ENCODE results near the gene KMO. TPM values are rescaled to one million over a fixed set of nuclear protein-coding genes. Genes with fewer than 3 reads are reported as not detected.
A peak's percentile ranks its signal among the peaks of the same experiment; 100 is the strongest.

Gene KMO
- total and polyA plus RNA-seq, 2 of the 13 experiments (the other 11 are each of a cell fraction or from before 2014, with no cell fraction given): 0.01 TPM; not detected in 1

DNA sequence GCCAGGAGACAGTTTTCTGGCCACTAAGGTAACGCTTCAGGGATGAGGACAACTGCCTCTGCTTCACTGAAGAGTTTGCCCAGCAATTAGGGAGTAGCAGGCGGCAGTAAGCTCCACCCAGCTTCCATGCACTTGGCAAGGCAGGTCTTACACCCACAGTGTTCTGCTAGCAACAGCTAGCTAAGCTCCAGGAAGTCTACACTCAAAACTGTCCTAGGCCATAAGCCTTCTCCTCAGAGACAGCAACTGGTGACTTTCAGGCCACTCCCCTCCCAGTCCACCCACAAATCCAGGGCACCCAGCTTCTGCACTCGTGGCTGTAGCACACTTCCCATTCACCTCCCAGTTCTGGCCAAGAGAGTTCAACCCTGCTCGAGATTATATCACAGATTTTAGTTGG is 47.3 kb downstream of the KMO start:
- H3K36me3 ChIP-seq (replicated peaks in 1 of 2; ENCODE audit: control insufficient read depth in 1 of 2, insufficient read depth in 2 of 2, low read length in 2 of 2): no peaks in the 10 kb centered on the region
- 4% methylated on average over 2 of the region's 4 CpGs for WGBS (ENCODE audit: low lambda C conversion rate)

GRCh38 chr1:241582921-241583321 is 50.7 kb downstream of the KMO start:
- POLR2A ChIA-PET: no interaction called here
- FAIRE-seq: no peak

More for the DNA sequence above, 47.3 kb downstream of the KMO start:
- TF ChIP-seq RFX5 (IDR thresholded peaks at IDR 0.05; ENCODE audit: low read depth, low read length) (peak; percentile 39; the same call in 1 of the 2 replicates), DMAP1 (CRISPR knock-in tag; IDR thresholded peaks at IDR 0.05) (no peak)
- TF ChIP-seq, protein P1, sequence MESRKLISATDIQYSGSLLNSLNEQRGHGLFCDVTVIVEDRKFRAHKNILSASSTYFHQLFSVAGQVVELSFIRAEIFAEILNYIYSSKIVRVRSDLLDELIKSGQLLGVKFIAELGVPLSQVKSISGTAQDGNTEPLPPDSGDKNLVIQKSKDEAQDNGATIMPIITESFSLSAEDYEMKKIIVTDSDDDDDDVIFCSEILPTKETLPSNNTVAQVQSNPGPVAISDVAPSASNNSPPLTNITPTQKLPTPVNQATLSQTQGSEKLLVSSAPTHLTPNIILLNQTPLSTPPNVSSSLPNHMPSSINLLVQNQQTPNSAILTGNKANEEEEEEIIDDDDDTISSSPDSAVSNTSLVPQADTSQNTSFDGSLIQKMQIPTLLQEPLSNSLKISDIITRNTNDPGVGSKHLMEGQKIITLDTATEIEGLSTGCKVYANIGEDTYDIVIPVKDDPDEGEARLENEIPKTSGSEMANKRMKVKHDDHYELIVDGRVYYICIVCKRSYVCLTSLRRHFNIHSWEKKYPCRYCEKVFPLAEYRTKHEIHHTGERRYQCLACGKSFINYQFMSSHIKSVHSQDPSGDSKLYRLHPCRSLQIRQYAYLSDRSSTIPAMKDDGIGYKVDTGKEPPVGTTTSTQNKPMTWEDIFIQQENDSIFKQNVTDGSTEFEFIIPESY (CRISPR knock-in tag; IDR thresholded peaks at IDR 0.05): no peak
- Histone ChIP-seq H4K20me1 (ENCODE audit: insufficient read depth, low read length) (no peaks in the 10 kb centered on the region), H3K4me3 (replicated peaks in 1 of 3; ENCODE audit: insufficient read depth in 1 of 3, low read depth in 2 of 3, low read length in 3 of 3) (no peak overlapping the region), H3K27ac (ENCODE audit: extremely low read length, insufficient read depth, low read length) (no peak overlapping the region), H3K79me2 (ENCODE audit: insufficient read depth, low read length) (no peaks in the 10 kb centered on the region), H3K9me3 (ENCODE audit: low read length) (no peaks in the 10 kb centered on the region), H3K27me3 (ENCODE audit: control insufficient read depth in 1 of 2, insufficient read depth in 2 of 2, low read length in 2 of 2) (no peaks in the 10 kb centered on the region), H3K4me2 (ENCODE audit: low read depth, low read length) (no peak overlapping the region), H2AFZ (ENCODE audit: low read length) (no peak overlapping the region), H3K4me1 (ENCODE audit: insufficient read depth, low read length) (no peaks in the 10 kb centered on the region), H3K9ac (ENCODE audit: insufficient read depth, low read depth, low read length) (no peak overlapping the region)
- ChIA-PET POLR2A (no interaction called here), CTCF (ENCODE audit: low intra/inter-chr PET ratio, low total read pairs) (no interaction called here)
- intact Hi-C loops (cut with micrococcal nuclease; ENCODE audit: unreplicated experiment): no loop called here
- DNase-seq (ENCODE audit: low spot score): no peak
- BruUV-seq (replicated peaks): no TSS peak
- ATAC-seq: no peak
- no peak for FAIRE-seq
- in situ Hi-C loops (cut with HindIII; ENCODE audit: extremely low pct_ligation_motif_present, low pct_unique_long_range_greater_than_20kb): no loop called here

More at GRCh38 chr1:241582921-241583321, 50.7 kb downstream of the KMO start:
- Histone ChIP-seq H3K36me3 (replicated peaks in 1 of 2; ENCODE audit: control insufficient read depth in 1 of 2, insufficient read depth in 2 of 2, low read length in 2 of 2) (no peaks in the 10 kb centered on the region), H3K79me2 (ENCODE audit: insufficient read depth, low read length) (no peaks in the 10 kb centered on the region), H3K9me3 (ENCODE audit: low read length) (no peaks in the 10 kb centered on the region), H3K9ac (ENCODE audit: insufficient read depth, low read depth, low read length) (no peak overlapping the region), H3K4me3 (replicated peaks in 1 of 3; ENCODE audit: insufficient read depth in 1 of 3, low read depth in 2 of 3, low read length in 3 of 3) (no peak overlapping the region), H4K20me1 (ENCODE audit: insufficient read depth, low read length) (no peaks in the 10 kb centered on the region), H3K27ac (ENCODE audit: extremely low read length, insufficient read depth, low read length) (no peak overlapping the region), H3K4me2 (ENCODE audit: low read depth, low read length) (no peak overlapping the region), H3K27me3 (ENCODE audit: control insufficient read depth in 1 of 2, insufficient read depth in 2 of 2, low read length in 2 of 2) (no peaks in the 10 kb centered on the region), H2AFZ (ENCODE audit: low read length) (no peak overlapping the region), H3K4me1 (ENCODE audit: insufficient read depth, low read length) (no peaks in the 10 kb centered on the region)
- in situ Hi-C loops (cut with HindIII; ENCODE audit: extremely low pct_ligation_motif_present, low pct_unique_long_range_greater_than_20kb) (no loop called here), intact Hi-C loops (cut with micrococcal nuclease; ENCODE audit: unreplicated experiment) (no loop called here)
- CTCF ChIA-PET (ENCODE audit: low intra/inter-chr PET ratio, low total read pairs): no interaction called here
- ATAC-seq (no peak), DNase-seq (ENCODE audit: low spot score) (no peak)
- TF ChIP-seq, protein P2, sequence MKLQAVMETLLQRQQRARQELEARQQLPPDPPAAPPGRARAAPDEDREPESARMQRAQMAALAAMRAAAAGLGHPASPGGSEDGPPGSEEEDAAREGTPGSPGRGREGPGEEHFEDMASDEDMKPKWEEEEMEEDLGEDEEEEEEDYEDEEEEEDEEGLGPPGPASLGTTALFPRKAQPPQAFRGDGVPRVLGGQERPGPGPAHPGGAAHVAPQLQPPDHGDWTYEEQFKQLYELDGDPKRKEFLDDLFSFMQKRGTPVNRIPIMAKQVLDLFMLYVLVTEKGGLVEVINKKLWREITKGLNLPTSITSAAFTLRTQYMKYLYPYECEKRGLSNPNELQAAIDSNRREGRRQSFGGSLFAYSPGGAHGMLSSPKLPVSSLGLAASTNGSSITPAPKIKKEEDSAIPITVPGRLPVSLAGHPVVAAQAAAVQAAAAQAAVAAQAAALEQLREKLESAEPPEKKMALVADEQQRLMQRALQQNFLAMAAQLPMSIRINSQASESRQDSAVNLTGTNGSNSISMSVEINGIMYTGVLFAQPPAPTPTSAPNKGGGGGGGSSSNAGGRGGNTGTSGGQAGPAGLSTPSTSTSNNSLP (IDR thresholded peaks at IDR 0.05; ENCODE audit: low read depth, low read length): no peak
- TF ChIP-seq ATAD3A (CRISPR knock-in tag; IDR thresholded peaks at IDR 0.05): no peak
- no peak for TF ChIP-seq ZSCAN12 (CRISPR knock-in tag; IDR thresholded peaks at IDR 0.05)
- WGBS (ENCODE audit: low lambda C conversion rate): 60% methylated on average over 1 of the region's 1 CpG
- no TSS peak for BruUV-seq (replicated peaks)

Data from HepG2 (cell line).